Liver (tissue), 9 donors: ENCODE measurements around the gene FNDC8. TPM values are rescaled to one million over a fixed set of nuclear protein-coding genes. Genes with fewer than 3 reads are reported as not detected.
A peak's percentile ranks its signal among the peaks of the same experiment; 100 is the strongest.

Source experiments
- DNase-seq: peaks from one replicate; pipeline ENCODE4 v3.0.0-alpha.2; 2017; ENCODE audit warnings: low spot score
- H3K27ac ChIP-seq, 2 donors: one replicate each; pipeline ENCODE4 v1.7.0; 2013; ENCODE audit warnings: inconsistent platforms in 2 of 2, low read length in 2 of 2, control low read depth in 1 of 2, low read depth in 1 of 2, mild to moderate bottlenecking in 1 of 2
- H3K27me3 ChIP-seq, 4 donors: one replicate each; pipeline versions ENCODE4 v1.6.1 to v1.7.0; 2013; ENCODE audit warnings: low read length in 3 of 4, inconsistent platforms in 1 of 4, mild to moderate bottlenecking in 1 of 4, moderate library complexity in 1 of 4; ENCODE audit not compliant: control insufficient read depth in 4 of 4, insufficient read depth in 4 of 4
- H3K36me3 ChIP-seq, 4 donors: one replicate each; pipeline versions ENCODE4 v1.6.1 to v1.7.0; 2013; ENCODE audit warnings: low read length in 3 of 4, mild to moderate bottlenecking in 3 of 4, low read depth in 1 of 4, moderate library complexity in 1 of 4; ENCODE audit not compliant: control insufficient read depth in 4 of 4, insufficient read depth in 3 of 4
- H3K4me1 ChIP-seq, 4 donors: one replicate each; pipeline versions ENCODE4 v1.6.1 to v1.7.0; 2013; ENCODE audit warnings: low read length in 3 of 4, mild to moderate bottlenecking in 3 of 4, moderate library complexity in 1 of 4; ENCODE audit not compliant: control insufficient read depth in 4 of 4, insufficient read depth in 4 of 4
- H3K4me3 ChIP-seq, 3 donors: one replicate each; pipeline versions ENCODE4 v1.6.1 to v1.7.0; 2013; ENCODE audit warnings: low read length in 3 of 3, control low read depth in 1 of 3, low read depth in 1 of 3, mild to moderate bottlenecking in 1 of 3
- H3K9ac ChIP-seq, 2 donors: one replicate each; pipeline ENCODE4 v1.7.0; 2013; ENCODE audit warnings: low read length in 2 of 2, mild to moderate bottlenecking in 2 of 2, moderate library complexity in 2 of 2, control low read depth in 1 of 2, low read depth in 1 of 2
- H3K9me3 ChIP-seq, 4 donors: one replicate each; pipeline versions ENCODE4 v1.6.1 to v1.7.0; 2013; ENCODE audit warnings: low read length in 3 of 4; ENCODE audit not compliant: control insufficient read depth in 4 of 4
- ATF3 ChIP-seq: IDR thresholded peaks from 2 replicates; pipeline ENCODE4 v1.6.1; 2016; ENCODE audit warnings: antibody characterized with exemption
- EGR1 ChIP-seq, 2 donors: IDR thresholded peaks; 2 replicates each; pipeline ENCODE4 v1.6.1; 2016 to 2018; ENCODE audit warnings: antibody characterized with exemption in 2 of 2, low read depth in 2 of 2
- FOXA1 ChIP-seq: IDR thresholded peaks from 2 replicates; pipeline ENCODE4 v1.6.1; 2016; ENCODE audit warnings: antibody characterized with exemption
- FOXA2 ChIP-seq: IDR thresholded peaks from 2 replicates; pipeline ENCODE4 v1.6.1; 2016; ENCODE audit warnings: antibody characterized with exemption
- GABPA ChIP-seq, 2 donors: IDR thresholded peaks in 1 of 2; conservative IDR thresholded peaks in 1 of 2; 2 replicates each; pipeline ENCODE4 v1.6.1; 2016; ENCODE audit warnings: antibody characterized with exemption in 2 of 2, mild to moderate bottlenecking in 1 of 2, moderate library complexity in 1 of 2
- HNF4A ChIP-seq, 2 donors: conservative IDR thresholded peaks; 2 replicates each; pipeline ENCODE4 v1.6.1; 2016; ENCODE audit warnings: antibody characterized with exemption in 2 of 2, mild to moderate bottlenecking in 2 of 2
- HNF4G ChIP-seq: IDR thresholded peaks from 2 replicates; pipeline ENCODE4 v1.6.1; 2016; ENCODE audit warnings: antibody characterized with exemption
- JUND ChIP-seq, 2 donors: IDR thresholded peaks; 2 replicates each; pipeline ENCODE4 v1.6.1; 2016; ENCODE audit warnings: antibody characterized with exemption in 2 of 2
- MAX ChIP-seq: IDR thresholded peaks from 2 replicates; pipeline ENCODE4 v1.6.1; 2016; ENCODE audit warnings: antibody characterized with exemption
- NR2F2 ChIP-seq: IDR thresholded peaks from 2 replicates; pipeline ENCODE4 v1.6.1; 2016; ENCODE audit warnings: antibody characterized with exemption
- RAD21 ChIP-seq, 2 donors: IDR thresholded peaks; 2 replicates each; pipeline ENCODE4 v1.6.1; 2016; ENCODE audit warnings: antibody characterized with exemption in 2 of 2, mild to moderate bottlenecking in 2 of 2
- REST ChIP-seq: IDR thresholded peaks from 2 replicates; pipeline ENCODE4 v1.6.1; 2016; ENCODE audit warnings: antibody characterized with exemption, mild to moderate bottlenecking
- RXRA ChIP-seq, 2 donors: IDR thresholded peaks; 2 replicates each; pipeline ENCODE4 v1.6.1; 2017 to 2018; ENCODE audit warnings: antibody characterized with exemption in 2 of 2, mild to moderate bottlenecking in 1 of 2
- SP1 ChIP-seq: IDR thresholded peaks from 2 replicates; pipeline ENCODE4 v1.6.1; 2018; ENCODE audit warnings: antibody characterized with exemption, mild to moderate bottlenecking
- TAF1 ChIP-seq: conservative IDR thresholded peaks from 2 replicates; pipeline ENCODE4 v1.6.1; 2016; ENCODE audit warnings: antibody characterized with exemption, mild to moderate bottlenecking
- ZBTB33 ChIP-seq: IDR thresholded peaks from 2 replicates; pipeline ENCODE4 v1.6.1; 2016; ENCODE audit warnings: antibody characterized with exemption
- WGBS: extraction: QIAGEN DNeasy Blood & Tissue Kit; methylation state at CpG from one replicate; pipeline ENCODE4 v1.1.7; 2013; 5-methylcytosine and 5-hydroxymethylcytosine counted together
- polyA plus RNA-seq, 2 donors: library from polyadenylated mRNA; stranded (reverse) in 1 of 2; unstranded in 1 of 2; fragments of 200-250 nt in 1 of 2; fragments of >200 nt in 1 of 2; fragmentation: Nextera tagmentation in 1 of 2; extraction: Ambion mirVana in 1 of 2; gene quantifications; one replicate each; pipeline versions ENCODE4 v1.2.1 to v1.2.3, GENCODE V29; 2013 to 2015
- total RNA-seq, 2 donors: library from RNA; depleted of rRNA; stranded (reverse); fragments of >200 nt; gene quantifications; one replicate each; pipeline ENCODE4 v1.2.3, GENCODE V29; 2014
- donor health status: healthy.
- donor health status: healthy.
- donor health status: healthy.
- donor health status: healthy.
- donor health status: healthy.

FNDC8 gene
- total and polyA plus RNA-seq, 4 donors = not detected

- TF ChIP-seq FOXA2 (no peak), REST (no peak)
These were observed 13.9 kb downstream of the FNDC8 start (continued) for GRCh38 chr17:35135322-35135721.

- whole genome bisulfite sequencing = 98% methylated on average over 6 of the region's 6 CpGs
- TF ChIP-seq SP1 (no peak), NR2F2 (no peak), EGR1 (IDR thresholded peaks at IDR 0.05; ENCODE audit: low read depth in 2 of 2) (no peak), REST (no peak), FOXA2 (no peak), ATF3 (no peak), GABPA (IDR thresholded peaks at IDR 0.05 in 1 of 2, conservative IDR thresholded peaks at IDR 0.05 in 1 of 2) (no peak), HNF4G (no peak), MAX (no peak), HNF4A (conservative IDR thresholded peaks at IDR 0.05) (no peak)
- DNase-seq = no peak
- peaks cover 5 to 62% (median 45%) of the 10 kb centered on the region in 4 donors for H3K36me3 ChIP-seq
- H3K27me3 ChIP-seq = no peaks in the 10 kb centered on the region
- no peaks in the 10 kb centered on the region for H3K9me3 ChIP-seq
- H3K27ac ChIP-seq = no peak overlapping the region
- peaks cover 0 to 10% (median 8%) of the 10 kb centered on the region in 4 donors for H3K4me1 ChIP-seq
- H3K9ac ChIP-seq = no peak overlapping the region
- H3K4me3 ChIP-seq = no peak overlapping the region
These were observed 16.8 kb downstream of the FNDC8 start for GRCh38 chr17:35138218-35138617.

- H3K36me3 ChIP-seq = peaks cover 0 to 27% (median 17%) of the 10 kb centered on the region in 4 donors
- peaks cover 0 to 10% (median 8%) of the 10 kb centered on the region in 4 donors for H3K4me1 ChIP-seq
- H3K27ac ChIP-seq = peak within 1 kb of the TSS in 1 of 2 donors; percentile 43
- H3K9ac ChIP-seq = peak within 1 kb of the TSS; percentile 65 to 78
- DNase-seq = peak; percentile 85
- H3K4me3 ChIP-seq = peak within 1 kb of the TSS; percentile 72 to 90 (median 80)
- H3K9me3 ChIP-seq = no peaks in the 10 kb centered on the region
- WGBS = under 1% methylated on average over 65 of the region's 65 CpGs
- H3K27me3 ChIP-seq = no peaks in the 10 kb centered on the region
- TF ChIP-seq FOXA1 (no peak), HNF4A (conservative IDR thresholded peaks at IDR 0.05) (no peak), HNF4G (no peak), TAF1 (no peak), RXRA (IDR thresholded peaks at IDR 0.05) (peak in 1 of 2 donors; percentile 18), EGR1 (IDR thresholded peaks at IDR 0.05; ENCODE audit: low read depth in 2 of 2) (no peak), SP1 (no peak), MAX (peak; percentile 65), ZBTB33 (no peak), JUND (IDR thresholded peaks at IDR 0.05) (no peak), RAD21 (IDR thresholded peaks at IDR 0.05) (peak; percentile 64 to 75)
These were observed 20.5 kb downstream of the FNDC8 start, which contains the start of gene NLE1 for GRCh38 chr17:35141681-35142466. NLE1 (minus strand) TSS chr17:35142303; CDS start chr17:35142275, 28 bp downstream.
